Gastrocnemius medialis (tissue), 4 donors: ENCODE results near the gene NOXA1.
"Not testable (repeated sequence)": the region's sequence is repeated elsewhere in the genome, so short reads cannot be mapped to it uniquely, and the experiment has no call there.

Experiments used
- CTCF ChIP-seq, 5 experiments: fragments of 450-650 bp in 3 of 5; fragments of 200-600 bp in 2 of 5; sonication (generic) in 2 of 5; IDR thresholded peaks in 4 of 5; conservative IDR thresholded peaks in 1 of 5; 1 replicate in 4 of 5; 2 replicates in 1 of 5; pipeline ENCODE4 v1.5.1; 2016 to 2019; ENCODE audit warnings: antibody characterized with exemption in 5 of 5, mild to moderate bottlenecking in 3 of 5, moderate library complexity in 3 of 5
- POLR2A ChIP-seq, 2 donors: fragments of 450-650 bp; IDR thresholded peaks; one replicate each; pipeline ENCODE4 v1.6.1; 2017; ENCODE audit warnings: antibody characterized with exemption in 2 of 2, mild to moderate bottlenecking in 2 of 2, moderate library complexity in 2 of 2

- TF ChIP-seq CTCF (IDR thresholded peaks at IDR 0.05 in 4 of 5, conservative IDR thresholded peaks at IDR 0.05 in 1 of 5); POLR2A (IDR thresholded peaks at IDR 0.05): not testable (repeated sequence)
Observed at GRCh38 chr9:137466389-137467085, 43.3 kb downstream of the NOXA1 start.
